ENCODE measurements around the gene UXS1.

GRCh38 chr2:106153781-106154180, 40.3 kb downstream of the UXS1 start:
- TF ChIP-seq BACH1 (IDR thresholded peaks at IDR 0.05; ENCODE audit: low read length), result no peak
- no peak for TF ChIP-seq CEBPB (IDR thresholded peaks at IDR 0.05; ENCODE audit: low read depth, low read length)
- no peak for TF ChIP-seq POLR2AphosphoS5 (IDR thresholded peaks at IDR 0.05; ENCODE audit: low read depth, low read length)
- no peak for TF ChIP-seq EP300 (IDR thresholded peaks at IDR 0.05; ENCODE audit: borderline replicate concordance in 1 of 2, low read depth in 2 of 2, low read length in 2 of 2)
- TF ChIP-seq RAD21 (IDR thresholded peaks at IDR 0.05 in 1 of 2, conservative IDR thresholded peaks at IDR 0.05 in 1 of 2; ENCODE audit: low read depth in 2 of 2, low read length in 2 of 2), result no peak
- no peak for TF ChIP-seq CTCF (IDR thresholded peaks at IDR 0.05; ENCODE audit: control extremely low read depth in 1 of 3, insufficient read depth in 1 of 3, low read depth in 1 of 3, low read length in 3 of 3)

Measured in H1 (cell line).